Measurements from ENCODE around the gene MITF. TPM values are rescaled to one million over a fixed set of nuclear protein-coding genes. Genes with fewer than 3 reads are reported as not detected.
"Not testable (repeated sequence)": the region's sequence is repeated elsewhere in the genome, so short reads cannot be mapped to it uniquely, and the experiment has no call there.

Gene MITF
- total RNA-seq, 1 experiment from 2014 or later = 1.9 TPM

DNA sequence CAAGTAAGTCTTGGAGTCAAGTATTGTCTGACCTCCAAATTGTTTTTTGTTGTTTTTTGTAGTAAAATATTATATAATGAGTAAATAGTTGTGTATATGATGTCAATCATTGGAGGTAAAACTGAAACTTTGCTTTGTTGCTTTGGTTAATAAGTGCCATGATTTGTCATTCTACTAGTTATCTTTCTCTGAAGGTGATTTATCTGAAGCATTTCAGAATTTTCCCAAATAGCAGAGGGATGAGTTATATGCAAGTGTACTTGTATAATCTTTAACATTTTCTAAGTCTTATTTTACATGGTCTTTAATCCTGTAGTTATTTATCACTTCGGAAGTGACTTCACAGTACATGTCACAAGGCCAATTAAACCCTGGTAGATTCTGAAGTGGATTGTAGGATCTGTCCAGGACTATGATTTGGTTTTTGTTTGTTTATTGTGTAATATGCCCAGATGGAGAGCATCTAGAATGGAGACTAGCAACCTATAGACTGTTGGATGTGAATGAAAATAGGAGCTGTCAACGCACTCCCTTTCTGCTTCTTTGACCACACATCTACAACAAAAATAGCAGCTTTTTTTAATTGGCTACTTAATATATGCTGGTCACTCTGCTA lies 167.2 kb downstream of the MITF start (continued):
- TF ChIP-seq, protein P1, sequence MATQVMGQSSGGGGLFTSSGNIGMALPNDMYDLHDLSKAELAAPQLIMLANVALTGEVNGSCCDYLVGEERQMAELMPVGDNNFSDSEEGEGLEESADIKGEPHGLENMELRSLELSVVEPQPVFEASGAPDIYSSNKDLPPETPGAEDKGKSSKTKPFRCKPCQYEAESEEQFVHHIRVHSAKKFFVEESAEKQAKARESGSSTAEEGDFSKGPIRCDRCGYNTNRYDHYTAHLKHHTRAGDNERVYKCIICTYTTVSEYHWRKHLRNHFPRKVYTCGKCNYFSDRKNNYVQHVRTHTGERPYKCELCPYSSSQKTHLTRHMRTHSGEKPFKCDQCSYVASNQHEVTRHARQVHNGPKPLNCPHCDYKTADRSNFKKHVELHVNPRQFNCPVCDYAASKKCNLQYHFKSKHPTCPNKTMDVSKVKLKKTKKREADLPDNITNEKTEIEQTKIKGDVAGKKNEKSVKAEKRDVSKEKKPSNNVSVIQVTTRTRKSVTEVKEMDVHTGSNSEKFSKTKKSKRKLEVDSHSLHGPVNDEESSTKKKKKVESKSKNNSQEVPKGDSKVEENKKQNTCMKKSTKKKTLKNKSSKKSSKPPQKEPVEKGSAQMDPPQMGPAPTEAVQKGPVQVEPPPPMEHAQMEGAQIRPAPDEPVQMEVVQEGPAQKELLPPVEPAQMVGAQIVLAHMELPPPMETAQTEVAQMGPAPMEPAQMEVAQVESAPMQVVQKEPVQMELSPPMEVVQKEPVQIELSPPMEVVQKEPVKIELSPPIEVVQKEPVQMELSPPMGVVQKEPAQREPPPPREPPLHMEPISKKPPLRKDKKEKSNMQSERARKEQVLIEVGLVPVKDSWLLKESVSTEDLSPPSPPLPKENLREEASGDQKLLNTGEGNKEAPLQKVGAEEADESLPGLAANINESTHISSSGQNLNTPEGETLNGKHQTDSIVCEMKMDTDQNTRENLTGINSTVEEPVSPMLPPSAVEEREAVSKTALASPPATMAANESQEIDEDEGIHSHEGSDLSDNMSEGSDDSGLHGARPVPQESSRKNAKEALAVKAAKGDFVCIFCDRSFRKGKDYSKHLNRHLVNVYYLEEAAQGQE (IDR thresholded peaks at IDR 0.05; ENCODE audit: low read depth) = no peak
- no peak for TF ChIP-seq ZFX (IDR thresholded peaks at IDR 0.05)
- TF ChIP-seq JUND (IDR thresholded peaks at IDR 0.05) = no peak
- TF ChIP-seq EZH2phosphoT487 (IDR thresholded peaks at IDR 0.05; ENCODE audit: borderline replicate concordance) = no peak
- TF ChIP-seq FOSL1 (IDR thresholded peaks at IDR 0.05; ENCODE audit: low read depth) = no peak

DNA sequence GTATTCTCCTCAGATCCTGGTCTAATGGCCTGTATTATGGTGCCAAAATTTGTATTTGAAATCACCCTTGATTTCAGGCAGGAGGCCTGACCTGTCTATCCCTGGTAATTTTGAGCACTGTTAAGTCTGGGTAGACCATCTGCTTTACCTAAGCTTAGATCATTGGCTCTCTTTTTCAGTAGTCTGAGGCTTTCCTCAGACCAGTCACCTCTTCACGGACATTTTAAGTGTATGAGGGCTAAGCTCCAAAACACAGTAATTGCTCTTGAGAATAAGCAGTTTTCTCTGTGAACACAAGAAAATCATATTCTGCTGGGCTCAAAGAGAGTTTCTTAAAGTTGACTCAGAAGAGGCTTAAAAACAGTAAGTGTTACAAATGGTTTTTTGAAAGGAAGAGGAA lies 168.3 kb downstream of the MITF start:
- H3K4me1 ChIP-seq (ENCODE audit: control insufficient read depth in 1 of 2, insufficient read depth in 2 of 2, low read length in 2 of 2) = no peaks in the 10 kb centered on the region
- no peaks in the 10 kb centered on the region for H3K9me3 ChIP-seq (ENCODE audit: control insufficient read depth in 1 of 2, insufficient read depth in 1 of 2, low read depth in 1 of 2, low read length in 2 of 2)
- intact Hi-C loops (cut with micrococcal nuclease) = no loop called here
- H3K79me2 ChIP-seq (ENCODE audit: insufficient read depth, low read length) = no peaks in the 10 kb centered on the region
- no peaks in the 10 kb centered on the region for H3K9me2 ChIP-seq (ENCODE audit: insufficient read depth)
- H2AFZ ChIP-seq (ENCODE audit: low read depth, low read length, poor library complexity, severe bottlenecking) = no peak overlapping the region
- H4K20me1 ChIP-seq (ENCODE audit: insufficient read depth) = no peaks in the 10 kb centered on the region
- H3K27me3 ChIP-seq (ENCODE audit: insufficient read depth, low read length) = no peaks in the 10 kb centered on the region
- H3K4me3 ChIP-seq (replicated peaks in 1 of 2; ENCODE audit: low read depth in 1 of 2, low read length in 2 of 2) = no peak overlapping the region
- ChIA-PET RAD21 (ENCODE audit: low non-redundant PET in 1 of 2, low total read pairs in 2 of 2, uncharacterized antibody in 2 of 2, unreplicated experiment in 2 of 2) (no interaction called here), CTCF (no interaction called here), POLR2A (no interaction called here)
- H3K9ac ChIP-seq (ENCODE audit: low read length) = no peak overlapping the region
- ATAC-seq (no peak), DNase-seq (ENCODE audit: low read depth, low spot score) (no peak)
- no peaks in the 10 kb centered on the region for H3K36me3 ChIP-seq (ENCODE audit: control insufficient read depth in 1 of 2, insufficient read depth in 2 of 2, low read length in 2 of 2)
- H3K27ac ChIP-seq (ENCODE audit: low read depth, low read length) = no peak overlapping the region
- H3K4me2 ChIP-seq (ENCODE audit: low read length) = no peak overlapping the region
- TF ChIP-seq EZH2phosphoT487 (IDR thresholded peaks at IDR 0.05; ENCODE audit: borderline replicate concordance) = no peak
- TF ChIP-seq EZH2 (IDR thresholded peaks at IDR 0.05) = no peak
- no peak for TF ChIP-seq CBX3 (IDR thresholded peaks at IDR 0.05; ENCODE audit: low read depth)
- no peak for TF ChIP-seq TCF7L2 (IDR thresholded peaks at IDR 0.05; ENCODE audit: borderline replicate concordance, extremely low read depth, insufficient read depth, insufficient read length)
- TF ChIP-seq, protein P2, sequence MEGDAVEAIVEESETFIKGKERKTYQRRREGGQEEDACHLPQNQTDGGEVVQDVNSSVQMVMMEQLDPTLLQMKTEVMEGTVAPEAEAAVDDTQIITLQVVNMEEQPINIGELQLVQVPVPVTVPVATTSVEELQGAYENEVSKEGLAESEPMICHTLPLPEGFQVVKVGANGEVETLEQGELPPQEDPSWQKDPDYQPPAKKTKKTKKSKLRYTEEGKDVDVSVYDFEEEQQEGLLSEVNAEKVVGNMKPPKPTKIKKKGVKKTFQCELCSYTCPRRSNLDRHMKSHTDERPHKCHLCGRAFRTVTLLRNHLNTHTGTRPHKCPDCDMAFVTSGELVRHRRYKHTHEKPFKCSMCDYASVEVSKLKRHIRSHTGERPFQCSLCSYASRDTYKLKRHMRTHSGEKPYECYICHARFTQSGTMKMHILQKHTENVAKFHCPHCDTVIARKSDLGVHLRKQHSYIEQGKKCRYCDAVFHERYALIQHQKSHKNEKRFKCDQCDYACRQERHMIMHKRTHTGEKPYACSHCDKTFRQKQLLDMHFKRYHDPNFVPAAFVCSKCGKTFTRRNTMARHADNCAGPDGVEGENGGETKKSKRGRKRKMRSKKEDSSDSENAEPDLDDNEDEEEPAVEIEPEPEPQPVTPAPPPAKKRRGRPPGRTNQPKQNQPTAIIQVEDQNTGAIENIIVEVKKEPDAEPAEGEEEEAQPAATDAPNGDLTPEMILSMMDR (IDR thresholded peaks at IDR 0.05 in 2 of 3, conservative IDR thresholded peaks at IDR 0.05 in 1 of 3; ENCODE audit: borderline replicate concordance in 1 of 3, insufficient read depth in 1 of 3, low read depth in 2 of 3, low read length in 2 of 3) = no peak
- no peak for TF ChIP-seq CEBPB (IDR thresholded peaks at IDR 0.05; ENCODE audit: low read depth)
- TF ChIP-seq ELF1 (IDR thresholded peaks at IDR 0.05; ENCODE audit: borderline replicate concordance, low read depth) = no peak
- no peak for TF ChIP-seq EGR1 (IDR thresholded peaks at IDR 0.05; ENCODE audit: low read depth)
- no peak for TF ChIP-seq SIN3A (IDR thresholded peaks at IDR 0.05; ENCODE audit: low read depth)
- BruUV-seq (replicated peaks) = no TSS peak

DNA sequence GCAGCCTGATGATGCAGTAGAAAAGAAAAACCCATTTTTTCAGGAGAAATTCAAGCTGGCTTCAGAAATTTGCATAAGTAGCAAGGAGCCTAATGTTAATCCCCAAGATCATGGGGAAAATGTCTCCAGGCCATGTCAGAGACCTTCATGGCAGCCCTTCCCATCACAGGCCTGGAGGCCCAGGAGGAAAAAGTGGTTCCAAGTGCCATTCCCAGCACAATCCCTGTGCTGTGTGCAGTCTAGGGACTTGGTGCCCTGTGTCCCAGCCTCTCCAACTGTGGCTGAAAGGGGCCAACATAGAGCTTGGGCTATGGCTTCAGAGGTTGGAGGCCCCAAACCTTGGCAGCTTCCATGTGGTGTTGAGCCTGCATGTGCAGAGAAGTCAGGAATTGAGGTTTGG lies 170.6 kb downstream of the MITF start:
- H3K79me2 ChIP-seq (ENCODE audit: insufficient read depth, low read length); intact Hi-C loops (cut with micrococcal nuclease); H2AFZ ChIP-seq (ENCODE audit: low read depth, low read length, poor library complexity, severe bottlenecking); RAD21 ChIA-PET (ENCODE audit: low non-redundant PET in 1 of 2, low total read pairs in 2 of 2, uncharacterized antibody in 2 of 2, unreplicated experiment in 2 of 2); H3K4me2 ChIP-seq (ENCODE audit: low read length); H3K4me1 ChIP-seq (ENCODE audit: control insufficient read depth in 1 of 2, insufficient read depth in 2 of 2, low read length in 2 of 2); H3K9me3 ChIP-seq (ENCODE audit: control insufficient read depth in 1 of 2, insufficient read depth in 1 of 2, low read depth in 1 of 2, low read length in 2 of 2); H4K20me1 ChIP-seq (ENCODE audit: insufficient read depth); H3K36me3 ChIP-seq (ENCODE audit: control insufficient read depth in 1 of 2, insufficient read depth in 2 of 2, low read length in 2 of 2); DNase-seq (ENCODE audit: low read depth, low spot score); CTCF ChIA-PET; H3K9ac ChIP-seq (ENCODE audit: low read length); H3K9me2 ChIP-seq (ENCODE audit: insufficient read depth); POLR2A ChIA-PET; BruUV-seq (replicated peaks); H3K4me3 ChIP-seq (replicated peaks in 1 of 2; ENCODE audit: low read depth in 1 of 2, low read length in 2 of 2); H3K27ac ChIP-seq (ENCODE audit: low read depth, low read length); ATAC-seq; H3K27me3 ChIP-seq (ENCODE audit: insufficient read depth, low read length): not testable (repeated sequence)

Data from HCT116 (cell line).